Activated CD8-positive, alpha-beta T cell treated with anti-CD3 and anti-CD28 coated beads for 36 hours (primary cell): ENCODE measurements around the gene SUPT16H. TPM values are rescaled to one million over a fixed set of nuclear protein-coding genes. Genes with fewer than 3 reads are reported as not detected.

Experiments used
- ATAC-seq: fragments of 200-7000 bp; cut with Tn5 transposase; one replicate; pipeline ENCODE4 v1.10.0; 2021; ENCODE audit warnings: mild to moderate bottlenecking, moderate library complexity
- CTCF ChIA-PET: fragments of 350-600 bp; sonication (Branson Sonifier 250); formaldehyde crosslinking; loops from one replicate; lab custom pipeline; 2021; ENCODE audit warnings: antibody characterized with exemption; lab: Charles Lee
- POLR2A ChIA-PET: fragments of 350-600 bp; sonication (Branson Sonifier 250); formaldehyde crosslinking; loops from one replicate; lab custom pipeline; 2021; ENCODE audit warnings: antibody characterized with exemption; lab: Charles Lee
- DNase-seq: peaks from one replicate; pipeline ENCODE4 v3.0.0-alpha.2; 2020
- H3K27ac Mint-ChIP-seq: one replicate; pipeline ENCODE4 v1.8.0; 2021; ENCODE audit warnings: mild to moderate bottlenecking, mixed read lengths
- H3K27me3 Mint-ChIP-seq: one replicate; pipeline ENCODE4 v1.8.0; 2021; ENCODE audit warnings: mixed read lengths
- H3K36me3 Mint-ChIP-seq: one replicate; pipeline ENCODE4 v1.8.0; 2021; ENCODE audit warnings: low read depth, mixed read lengths
- H3K4me1 Mint-ChIP-seq: one replicate; pipeline ENCODE4 v1.8.0; 2021; ENCODE audit warnings: low read depth, mixed read lengths
- H3K4me3 Mint-ChIP-seq: one replicate; pipeline ENCODE4 v1.8.0; 2021; ENCODE audit warnings: mild to moderate bottlenecking, moderate library complexity, mixed read lengths
- H3K9me3 Mint-ChIP-seq: one replicate; pipeline ENCODE4 v1.8.0; 2021; ENCODE audit warnings: mixed read lengths
- intact Hi-C: fragments of 100-400 bp; cut with micrococcal nuclease; formaldehyde crosslinking; loops from one replicate; pipeline ENCODE4 v1.10.0; 2022
- total RNA-seq, 2 experiments: library from RNA; stranded (reverse); gene quantifications; one replicate each; pipeline ENCODE4 v1.2.3, GENCODE V29; 2021
- TF ChIP-seq, protein P1 (sequence below): fragments of 200-600 bp; IDR thresholded peaks from one replicate; pipeline ENCODE4 v1.8.0; 2022; ENCODE audit warnings: antibody characterized with exemption, mild to moderate bottlenecking

Gene SUPT16H
- total RNA-seq, 2 experiments from 2014 or later = 171 to 173 TPM

DNA sequence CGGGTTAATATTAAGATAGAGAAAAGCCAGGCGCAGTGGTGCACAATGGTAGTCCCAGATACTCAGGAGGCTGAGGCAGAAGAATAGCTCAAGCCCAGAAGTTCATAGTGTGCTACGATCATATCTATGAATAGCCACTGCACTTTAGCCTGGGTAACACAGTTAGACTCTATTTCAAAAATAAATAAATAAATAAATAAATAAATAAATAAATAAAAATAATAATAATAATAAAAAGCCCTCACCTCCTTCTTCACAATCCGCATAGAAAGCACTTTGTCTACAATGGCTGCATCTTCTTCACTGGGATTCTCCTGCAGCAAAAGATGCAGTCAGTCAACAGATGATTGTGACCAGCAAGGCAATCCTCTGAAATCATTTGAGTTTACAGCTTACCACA, 31.5 kb upstream of the SUPT16H start:
- Mint-ChIP-seq H3K36me3 (peaks cover 43% of the 10 kb centered on the region), H3K9me3 (no peaks in the 10 kb centered on the region), H3K27ac (peak overlapping the region; percentile 91), H3K4me3 (no peak overlapping the region), H3K27me3 (no peaks in the 10 kb centered on the region), H3K4me1 (peaks cover 26% of the 10 kb centered on the region)
- CTCF ChIA-PET = interaction anchor here (1.3 to 1.7 kb wide), 3 partner anchors 40 to 1154 kb away, joined by 3 read pairs; partner anchors contain the start of gene CHD8
- POLR2A ChIA-PET = interaction anchor here (0.6 to 2.3 kb wide), 8 partner anchors 9 to 441 kb away, joined by 3 to 9 read pairs (median 3); partner anchors contain the start of gene CHD8
- ATAC-seq (no peak), DNase-seq (no peak)
- intact Hi-C loops = no loop called here
- TF ChIP-seq, protein P1, sequence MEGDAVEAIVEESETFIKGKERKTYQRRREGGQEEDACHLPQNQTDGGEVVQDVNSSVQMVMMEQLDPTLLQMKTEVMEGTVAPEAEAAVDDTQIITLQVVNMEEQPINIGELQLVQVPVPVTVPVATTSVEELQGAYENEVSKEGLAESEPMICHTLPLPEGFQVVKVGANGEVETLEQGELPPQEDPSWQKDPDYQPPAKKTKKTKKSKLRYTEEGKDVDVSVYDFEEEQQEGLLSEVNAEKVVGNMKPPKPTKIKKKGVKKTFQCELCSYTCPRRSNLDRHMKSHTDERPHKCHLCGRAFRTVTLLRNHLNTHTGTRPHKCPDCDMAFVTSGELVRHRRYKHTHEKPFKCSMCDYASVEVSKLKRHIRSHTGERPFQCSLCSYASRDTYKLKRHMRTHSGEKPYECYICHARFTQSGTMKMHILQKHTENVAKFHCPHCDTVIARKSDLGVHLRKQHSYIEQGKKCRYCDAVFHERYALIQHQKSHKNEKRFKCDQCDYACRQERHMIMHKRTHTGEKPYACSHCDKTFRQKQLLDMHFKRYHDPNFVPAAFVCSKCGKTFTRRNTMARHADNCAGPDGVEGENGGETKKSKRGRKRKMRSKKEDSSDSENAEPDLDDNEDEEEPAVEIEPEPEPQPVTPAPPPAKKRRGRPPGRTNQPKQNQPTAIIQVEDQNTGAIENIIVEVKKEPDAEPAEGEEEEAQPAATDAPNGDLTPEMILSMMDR = no peak

DNA sequence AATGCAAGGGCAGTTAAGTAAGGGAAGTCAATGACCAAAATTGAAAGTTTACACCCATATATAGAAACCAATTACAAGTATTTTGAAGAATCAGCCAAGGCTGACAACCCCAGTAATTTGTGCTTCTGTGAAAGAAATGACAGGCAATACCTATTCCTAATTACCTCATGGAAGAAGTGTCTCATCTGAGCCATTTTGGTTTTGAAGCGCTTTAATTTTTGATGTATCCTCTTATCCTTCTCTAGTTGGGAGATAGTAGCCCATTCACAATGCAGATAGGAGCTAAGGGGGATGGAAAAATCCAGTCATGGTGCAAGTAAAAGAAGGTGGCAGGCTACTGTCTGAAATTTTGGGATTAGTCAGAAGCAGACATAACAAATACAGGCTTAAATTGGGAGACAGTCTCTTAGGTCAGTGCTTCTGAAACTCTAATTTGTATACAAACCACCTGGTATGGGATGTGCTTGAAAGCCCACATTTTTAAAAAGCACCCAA, 30.4 kb upstream of the SUPT16H start:
- peak overlapping the region; percentile 91 for H3K27ac Mint-ChIP-seq
- no peaks in the 10 kb centered on the region for H3K27me3 Mint-ChIP-seq
- H3K4me3 Mint-ChIP-seq = peak overlapping the region; percentile 14
- intact Hi-C loops = no loop called here
- DNase-seq = peak; percentile 24
- H3K36me3 Mint-ChIP-seq = peaks cover 49% of the 10 kb centered on the region
- peaks cover 29% of the 10 kb centered on the region for H3K4me1 Mint-ChIP-seq
- CTCF ChIA-PET = interaction anchor here (0.9 to 1.7 kb wide), 3 partner anchors 23 to 1156 kb away, joined by 3 read pairs; partner anchors contain the start of gene CHD8
- POLR2A ChIA-PET = interaction anchor here (0.9 to 2.3 kb wide), 6 partner anchors 16 to 213 kb away, joined by 3 to 9 read pairs (median 4); partner anchors contain the start of genes CHD8 and SUPT16H
- peak; percentile 86 for ATAC-seq
- TF ChIP-seq, protein P1 = no peak
- no peaks in the 10 kb centered on the region for H3K9me3 Mint-ChIP-seq

DNA sequence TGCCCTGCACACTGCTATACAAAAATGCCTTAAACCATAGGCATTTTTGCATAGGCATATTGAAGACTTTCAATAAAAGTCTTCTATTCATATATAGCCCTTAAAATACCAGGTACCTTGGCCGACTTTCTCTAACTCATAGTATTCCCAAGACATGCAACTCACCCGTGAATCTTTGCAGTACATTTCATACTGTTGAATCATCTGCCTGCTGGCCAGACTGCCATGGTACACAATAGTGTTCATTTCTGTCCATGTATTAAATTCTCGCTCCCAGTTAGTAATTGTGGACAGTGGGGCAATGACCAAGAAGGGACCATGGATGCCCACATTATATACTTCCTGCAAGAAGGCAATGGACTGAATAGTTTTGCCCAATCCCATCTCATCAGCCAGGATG, 24.3 kb upstream of the SUPT16H start:
- Mint-ChIP-seq H3K27ac (no peak overlapping the region), H3K4me1 (peaks cover 6% of the 10 kb centered on the region), H3K36me3 (peaks cover 61% of the 10 kb centered on the region), H3K9me3 (no peaks in the 10 kb centered on the region), H3K27me3 (no peaks in the 10 kb centered on the region), H3K4me3 (no peak overlapping the region)
- ChIA-PET POLR2A (interaction anchor here (1.3 kb wide), 1 partner anchor 24 kb away, joined by 5 read pairs; no protein-coding TSS in a partner anchor), CTCF (interaction anchor here (0.6 to 1.9 kb wide), 2 partner anchors 84 to 91 kb away, joined by 3 to 5 read pairs; no protein-coding TSS in a partner anchor)
- intact Hi-C loops = no loop called here
- ATAC-seq (no peak), DNase-seq (no peak)
- TF ChIP-seq, protein P1 = no peak

DNA sequence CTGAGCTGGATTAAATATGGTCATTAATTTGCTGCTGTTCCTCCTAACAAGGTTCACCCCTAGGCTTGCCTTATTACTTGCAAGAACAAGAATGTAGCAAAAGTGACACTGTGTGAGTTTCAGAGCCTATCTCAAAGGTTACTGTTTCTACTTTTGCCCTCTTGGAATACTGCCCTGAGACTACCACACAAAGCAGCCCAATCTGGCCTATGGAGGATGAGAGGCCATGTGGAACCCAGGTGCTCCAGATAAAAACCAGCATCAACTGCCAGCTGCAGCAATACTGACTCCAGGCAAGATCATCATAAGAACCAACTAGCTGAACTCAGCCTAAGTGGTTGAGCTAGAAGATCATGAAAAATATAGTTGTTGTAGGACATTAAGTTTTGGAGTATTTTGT, 22.4 kb upstream of the SUPT16H start:
- ChIA-PET CTCF (interaction anchor here (1.0 to 1.1 kb wide), 2 partner anchors 30 to 392 kb away, joined by 3 to 5 read pairs; no protein-coding TSS in a partner anchor), POLR2A (interaction anchor here (0.8 to 1.2 kb wide), 4 partner anchors 9 to 189 kb away, joined by 3 to 4 read pairs (median 3); no protein-coding TSS in a partner anchor)
- no peak overlapping the region for H3K27ac Mint-ChIP-seq
- DNase-seq (no peak), ATAC-seq (no peak)
- TF ChIP-seq, protein P1 = no peak
- H3K27me3 Mint-ChIP-seq = no peaks in the 10 kb centered on the region
- no peak overlapping the region for H3K4me3 Mint-ChIP-seq
- H3K4me1 Mint-ChIP-seq = peaks cover 6% of the 10 kb centered on the region
- H3K9me3 Mint-ChIP-seq = no peaks in the 10 kb centered on the region
- intact Hi-C loops = no loop called here
- peaks cover 65% of the 10 kb centered on the region for H3K36me3 Mint-ChIP-seq

DNA sequence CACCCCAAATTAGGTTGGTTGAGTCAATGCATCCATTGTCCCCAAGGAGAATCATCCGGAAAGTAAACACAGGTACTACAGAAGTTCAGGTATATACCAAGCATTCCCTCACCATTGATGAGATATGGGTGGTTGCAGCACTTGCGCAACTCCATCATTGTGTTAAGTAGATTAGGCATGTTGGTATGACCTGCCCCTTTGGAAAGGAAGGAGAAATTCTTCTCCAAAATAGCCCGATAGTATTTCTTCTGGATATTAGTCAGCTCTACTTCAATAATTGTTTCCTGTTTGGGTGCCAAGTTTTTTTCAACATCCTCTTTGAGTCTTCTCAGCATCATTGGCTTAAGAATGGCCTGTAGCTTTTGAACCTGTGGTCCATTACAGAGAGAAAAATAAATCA, 21.3 kb upstream of the SUPT16H start:
- Mint-ChIP-seq H3K27me3 (no peaks in the 10 kb centered on the region), H3K36me3 (peaks cover 66% of the 10 kb centered on the region), H3K4me3 (no peak overlapping the region), H3K9me3 (no peaks in the 10 kb centered on the region), H3K27ac (no peak overlapping the region), H3K4me1 (peaks cover under 1% of the 10 kb centered on the region)
- ChIA-PET POLR2A (no interaction called here), CTCF (interaction anchor here (0.9 to 1.0 kb wide), 2 partner anchors 42 to 93 kb away, joined by 3 read pairs; no protein-coding TSS in a partner anchor)
- ATAC-seq (no peak), DNase-seq (no peak)
- TF ChIP-seq, protein P1 = no peak
- intact Hi-C loops = no loop called here
